ENCODE measurements around the gene TBC1D7.

DNA sequence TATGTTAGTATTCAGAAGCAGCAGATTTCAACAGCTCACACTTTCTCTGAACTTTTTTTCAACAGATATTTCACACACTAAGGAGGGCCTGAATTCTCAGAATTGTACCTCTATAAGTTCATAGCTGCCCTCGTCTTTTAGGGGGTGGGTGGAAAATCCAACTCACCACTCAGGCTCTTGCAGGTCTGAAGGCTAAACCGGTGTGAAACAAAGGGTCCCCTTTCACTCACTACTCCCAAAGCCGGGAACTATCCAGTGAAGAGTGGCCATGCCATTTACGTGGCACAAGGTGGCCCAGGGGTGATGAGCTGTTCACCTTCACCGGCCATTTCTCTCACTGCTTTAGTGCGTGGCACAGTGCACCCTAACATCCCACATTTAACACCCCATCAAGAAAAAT is 24.2 kb downstream of the TBC1D7 start:
- TF ChIP-seq, protein P1, sequence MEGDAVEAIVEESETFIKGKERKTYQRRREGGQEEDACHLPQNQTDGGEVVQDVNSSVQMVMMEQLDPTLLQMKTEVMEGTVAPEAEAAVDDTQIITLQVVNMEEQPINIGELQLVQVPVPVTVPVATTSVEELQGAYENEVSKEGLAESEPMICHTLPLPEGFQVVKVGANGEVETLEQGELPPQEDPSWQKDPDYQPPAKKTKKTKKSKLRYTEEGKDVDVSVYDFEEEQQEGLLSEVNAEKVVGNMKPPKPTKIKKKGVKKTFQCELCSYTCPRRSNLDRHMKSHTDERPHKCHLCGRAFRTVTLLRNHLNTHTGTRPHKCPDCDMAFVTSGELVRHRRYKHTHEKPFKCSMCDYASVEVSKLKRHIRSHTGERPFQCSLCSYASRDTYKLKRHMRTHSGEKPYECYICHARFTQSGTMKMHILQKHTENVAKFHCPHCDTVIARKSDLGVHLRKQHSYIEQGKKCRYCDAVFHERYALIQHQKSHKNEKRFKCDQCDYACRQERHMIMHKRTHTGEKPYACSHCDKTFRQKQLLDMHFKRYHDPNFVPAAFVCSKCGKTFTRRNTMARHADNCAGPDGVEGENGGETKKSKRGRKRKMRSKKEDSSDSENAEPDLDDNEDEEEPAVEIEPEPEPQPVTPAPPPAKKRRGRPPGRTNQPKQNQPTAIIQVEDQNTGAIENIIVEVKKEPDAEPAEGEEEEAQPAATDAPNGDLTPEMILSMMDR (conservative IDR thresholded peaks at IDR 0.05; ENCODE audit: low read depth, low read length) = no peak
- no peak for TF ChIP-seq EZH2phosphoT487 (IDR thresholded peaks at IDR 0.05; ENCODE audit: borderline replicate concordance, low read length)

All from PC-3 (cell line).